ENCODE measurements around the gene RERE. TPM values are rescaled to one million over a fixed set of nuclear protein-coding genes. Genes with fewer than 3 reads are reported as not detected.
"Not testable (repeated sequence)": the region's sequence is repeated elsewhere in the genome, so short reads cannot be mapped to it uniquely, and the experiment has no call there.

RERE gene
- total RNA-seq, 1 donor from 2014 or later: 46.5 TPM

- DNase-seq (ENCODE audit: low read depth in 2 of 2): not testable (repeated sequence)
Observed at GRCh38 chr1:8611634-8612515, 205.6 kb downstream of the RERE start.

DNA sequence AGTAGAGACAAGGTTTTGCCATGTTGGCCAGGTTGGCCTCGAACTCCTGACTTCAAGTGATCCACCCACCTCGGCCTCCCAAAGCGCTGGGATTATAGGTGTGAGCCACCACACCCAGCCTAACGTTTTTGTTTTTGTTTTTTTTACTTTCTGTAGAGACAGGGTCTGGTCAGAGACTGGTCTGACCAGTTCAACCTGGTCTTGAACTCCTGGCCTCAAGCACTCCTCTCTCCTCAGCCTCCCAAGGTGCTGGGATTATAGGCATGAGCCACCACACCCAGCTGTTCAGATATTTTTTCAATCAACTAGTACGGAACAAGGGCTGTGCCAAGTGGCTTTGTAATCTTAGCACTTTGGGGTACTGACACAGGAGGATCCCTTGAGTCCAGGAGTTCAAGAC, 209.5 kb downstream of the RERE start:
- no peak for DNase-seq (ENCODE audit: low read depth in 2 of 2)

GRCh38 chr1:8604041-8604945, 213.1 kb downstream of the RERE start:
- no peak for DNase-seq (ENCODE audit: low read depth in 2 of 2)

GRCh38 chr1:8603220-8603616, 214.2 kb downstream of the RERE start:
- peak in 1 of 2 donors; percentile 60 for DNase-seq (ENCODE audit: low read depth in 2 of 2)

GRCh38 chr1:8602471-8603219, 214.8 kb downstream of the RERE start:
- no peak for DNase-seq (ENCODE audit: low read depth in 2 of 2)

- peak in 1 of 2 donors; percentile 84 for DNase-seq (ENCODE audit: low read depth in 2 of 2)
Observed at GRCh38 chr1:8600336-8600735, 217.1 kb downstream of the RERE start.

DNA sequence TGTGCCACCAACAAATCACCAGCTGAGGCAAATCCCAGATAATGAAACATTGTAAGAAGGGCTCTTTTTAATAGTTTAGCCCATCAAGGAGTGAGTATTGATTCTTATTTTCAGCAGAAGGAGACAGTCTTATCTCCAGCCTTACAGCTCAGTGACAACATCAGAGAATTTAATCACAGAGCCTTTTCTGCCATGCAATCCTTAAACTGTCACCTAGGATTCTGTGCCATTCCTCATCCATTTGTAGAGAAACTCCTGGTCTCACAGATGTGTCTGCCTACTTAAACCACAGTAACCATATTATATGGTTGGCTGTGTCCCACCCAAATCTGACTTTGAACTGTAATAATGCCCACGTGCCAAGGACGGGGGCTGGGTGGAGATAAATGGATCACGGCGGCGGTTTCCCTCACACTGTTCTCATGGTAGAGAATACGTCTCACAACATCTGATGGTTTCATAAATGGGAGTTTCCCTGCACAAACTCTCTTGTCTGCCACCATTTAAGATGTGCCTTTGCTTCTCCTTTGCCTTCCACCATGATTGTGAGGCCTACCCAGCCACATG, 217.7 kb downstream of the RERE start:
- DNase-seq (ENCODE audit: low read depth in 2 of 2): no peak

DNA sequence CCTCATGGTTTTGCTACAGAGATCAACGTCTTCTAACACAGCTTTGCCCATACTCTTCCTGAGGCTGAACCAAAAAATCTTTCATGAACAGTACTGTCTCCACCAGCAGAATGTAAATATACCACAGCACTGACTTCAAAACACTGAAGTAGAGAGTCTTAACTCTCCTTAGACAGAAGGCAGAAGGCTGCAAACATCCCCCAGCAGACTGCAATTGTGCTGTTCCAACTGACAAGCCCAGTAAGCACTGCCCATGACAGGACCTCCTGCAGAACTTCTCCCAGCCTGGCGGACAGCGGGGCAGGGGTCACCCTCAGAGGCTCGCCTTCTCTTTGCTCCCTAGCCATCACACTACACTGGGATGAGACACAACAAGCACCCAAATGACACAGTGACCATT, 218.7 kb downstream of the RERE start:
- DNase-seq (ENCODE audit: low read depth in 2 of 2): peak in 1 of 2 donors; percentile 22

DNA sequence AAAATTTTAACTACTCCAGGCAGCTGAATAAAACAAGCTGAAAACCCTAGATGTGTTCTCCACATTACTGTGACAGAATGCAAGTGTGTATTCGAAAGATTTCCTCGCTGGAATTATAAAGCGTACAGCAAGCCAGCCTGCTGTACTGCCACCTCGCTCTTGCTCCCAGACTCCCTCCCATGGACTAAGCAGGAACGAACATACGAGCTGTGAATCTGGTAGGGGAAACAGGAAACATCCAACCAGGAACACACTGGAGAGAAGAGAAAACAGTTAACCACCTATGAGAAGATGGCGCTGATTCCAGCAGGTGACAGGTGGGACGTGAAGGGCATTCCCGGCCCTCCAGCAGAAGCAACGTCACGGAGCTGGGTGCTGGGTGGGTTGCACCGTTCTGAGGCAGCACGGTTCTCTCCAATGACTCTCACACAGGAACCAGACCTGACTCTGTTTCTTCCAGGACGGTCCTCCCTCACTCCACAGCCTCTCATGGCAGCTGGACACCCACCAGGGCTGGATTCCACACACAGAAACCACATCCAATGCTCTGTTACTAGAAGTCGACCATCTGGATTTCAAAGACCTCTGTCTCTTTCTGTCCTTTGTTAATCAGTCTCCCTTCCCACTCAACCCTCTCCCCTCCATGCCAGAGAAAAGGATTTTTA, 219.2 kb downstream of the RERE start:
- DNase-seq (ENCODE audit: low read depth in 2 of 2): peak; percentile 72 to 81

GRCh38 chr1:8597455-8597854, 220.0 kb downstream of the RERE start:
- no peak for DNase-seq (ENCODE audit: low read depth in 2 of 2)

DNA sequence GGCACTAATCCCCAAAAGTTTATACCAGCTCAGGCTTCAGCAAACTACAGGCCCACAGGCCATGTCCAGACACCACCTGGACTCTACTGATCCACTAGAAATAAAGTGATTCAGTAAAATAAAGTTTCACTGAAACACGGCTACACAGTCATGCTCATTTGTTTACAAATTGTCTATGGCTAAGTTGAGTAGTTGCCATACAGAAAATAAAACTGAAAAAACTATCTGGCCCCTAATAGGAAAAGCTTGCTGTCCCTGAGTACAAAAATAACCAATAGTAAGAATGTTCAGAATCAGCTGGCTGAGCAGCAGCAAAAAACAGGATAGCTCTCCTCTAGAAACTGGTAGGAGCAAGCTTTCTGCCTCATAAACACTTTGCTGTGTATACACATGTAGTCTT, 221.5 kb downstream of the RERE start:
- no peak for DNase-seq (ENCODE audit: low read depth in 2 of 2)

DNA sequence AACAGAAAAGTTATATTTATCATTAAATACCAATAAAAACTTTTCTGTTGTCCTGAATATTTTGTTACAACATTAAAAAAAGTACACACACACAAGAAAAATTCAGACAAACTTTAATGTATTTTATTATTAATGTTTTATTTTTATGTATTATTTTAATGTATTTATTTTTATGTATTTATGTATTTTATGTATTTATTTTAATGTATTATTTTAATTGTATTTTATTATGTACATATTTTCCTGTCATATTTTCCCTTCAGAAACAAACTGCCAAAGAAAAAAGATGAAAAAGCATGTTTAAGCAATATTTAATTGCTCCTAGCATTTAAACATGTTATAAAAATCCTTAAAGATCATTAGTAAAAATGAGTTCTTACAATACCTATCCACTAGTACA, 222.1 kb downstream of the RERE start:
- no peak for DNase-seq (ENCODE audit: low read depth in 2 of 2)

GRCh38 chr1:8593292-8593691, 224.1 kb downstream of the RERE start:
- not testable (repeated sequence) for DNase-seq (ENCODE audit: low read depth in 2 of 2)

DNA sequence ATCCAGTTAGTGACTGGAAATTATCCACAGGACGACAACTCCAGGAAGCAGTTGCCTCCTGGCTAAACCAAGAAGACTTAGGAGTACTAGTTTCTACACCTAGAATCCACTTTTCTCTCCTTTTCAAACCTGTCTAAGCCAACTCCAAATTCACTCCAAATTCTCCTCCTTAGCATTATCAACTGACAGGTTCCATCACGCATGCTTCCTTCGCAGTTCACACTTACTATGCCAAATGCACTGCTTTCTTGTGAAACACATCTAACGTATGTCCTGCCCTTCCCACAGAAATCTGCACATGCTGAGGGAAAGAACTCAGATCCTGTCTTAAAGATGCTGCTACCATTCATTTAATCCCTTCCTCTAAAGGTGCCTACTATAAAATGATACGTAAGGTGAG, 225.9 kb downstream of the RERE start:
- no peak for DNase-seq (ENCODE audit: low read depth in 2 of 2)

DNA sequence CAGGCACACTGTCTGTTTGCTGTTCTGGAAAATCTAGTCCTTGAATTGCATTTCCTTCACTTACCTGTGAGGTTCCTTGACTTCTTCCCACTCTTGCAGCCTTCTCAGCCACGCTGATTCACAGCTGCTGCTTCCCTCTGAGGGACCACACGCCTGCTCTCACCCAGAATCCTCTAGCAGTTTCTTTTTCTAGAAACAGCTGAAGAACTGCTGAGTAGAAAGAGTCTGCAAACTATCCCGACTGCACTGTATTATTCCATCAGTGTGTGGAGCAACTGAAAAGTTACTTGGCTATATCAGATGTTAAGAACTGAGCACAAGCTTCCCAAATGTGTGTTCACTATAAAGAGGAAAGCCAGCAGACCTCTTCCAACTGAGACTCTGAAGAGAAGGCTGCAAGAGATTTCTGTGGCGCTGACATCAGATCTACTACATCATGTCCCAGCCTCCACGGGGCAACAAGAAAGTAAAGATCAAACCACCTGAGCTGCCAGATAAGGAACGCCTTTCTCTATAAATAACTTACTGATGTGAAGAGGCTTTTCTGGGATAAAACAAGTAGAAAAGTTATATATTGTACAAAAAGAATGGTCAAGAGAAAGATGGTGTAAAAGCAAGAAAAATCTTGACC, 226.6 kb downstream of the RERE start:
- no peak for DNase-seq (ENCODE audit: low read depth in 2 of 2)

DNA sequence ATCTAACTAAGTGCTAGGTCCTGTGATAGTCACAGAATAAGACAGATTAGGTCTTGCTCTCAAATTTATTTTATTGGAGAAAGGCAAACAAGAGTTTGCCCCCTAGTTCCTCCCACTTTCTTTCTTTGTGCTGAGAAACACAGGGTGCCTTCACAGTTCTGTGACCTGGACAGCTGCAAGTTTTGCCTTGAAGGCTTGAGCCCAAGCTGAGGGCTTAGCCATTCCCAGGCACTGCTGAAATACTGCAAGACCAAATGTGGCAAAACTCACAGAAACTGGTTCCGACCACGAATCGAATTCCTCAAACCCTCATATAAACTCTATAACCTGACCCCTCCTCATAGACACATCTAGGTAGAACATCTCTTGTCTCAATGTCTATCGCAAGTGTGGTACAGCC, 227.9 kb downstream of the RERE start:
- DNase-seq (ENCODE audit: low read depth in 2 of 2): no peak

DNA sequence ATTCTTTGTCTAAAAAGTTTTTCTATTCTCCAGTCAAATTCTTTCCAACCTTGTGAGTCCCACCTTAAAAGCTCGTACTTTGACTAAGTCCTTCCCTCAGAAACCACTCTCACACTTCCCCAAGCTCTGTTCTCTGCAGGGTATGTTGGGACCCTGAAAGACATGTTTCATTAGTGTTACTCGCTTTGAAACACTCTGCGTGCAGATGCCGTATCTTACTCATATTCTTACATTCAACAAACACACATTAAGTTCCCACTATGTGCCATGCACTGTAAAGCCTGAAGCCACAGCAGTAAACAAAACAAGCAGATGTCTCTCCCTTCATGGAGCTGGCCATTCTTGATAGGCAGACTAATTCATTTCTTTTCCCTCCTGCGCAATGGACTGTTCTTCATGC, 229.7 kb downstream of the RERE start:
- DNase-seq (ENCODE audit: low read depth in 2 of 2): no peak

GRCh38 chr1:8586438-8586837, 231.0 kb downstream of the RERE start:
- no peak for DNase-seq (ENCODE audit: low read depth in 2 of 2)

DNA sequence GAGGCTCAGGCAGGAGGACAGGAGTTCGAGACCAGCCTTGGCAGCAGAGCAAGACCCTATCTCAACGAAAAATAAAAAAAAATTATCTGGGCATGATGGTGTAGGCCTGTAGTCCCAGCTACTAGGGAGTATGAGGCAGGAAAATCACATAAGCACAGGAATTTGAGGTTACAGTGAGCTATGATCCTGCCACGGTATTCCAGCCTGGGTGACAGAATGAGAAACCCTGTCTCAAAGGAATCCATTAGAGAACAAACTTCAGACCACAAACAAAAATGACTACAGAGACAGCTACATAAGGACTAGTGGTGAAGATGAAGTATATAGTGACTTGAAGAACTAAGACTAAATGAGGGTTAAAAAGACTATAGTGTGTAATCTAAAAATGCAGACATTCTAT, 233.1 kb downstream of the RERE start:
- DNase-seq (ENCODE audit: low read depth in 2 of 2): no peak

DNA sequence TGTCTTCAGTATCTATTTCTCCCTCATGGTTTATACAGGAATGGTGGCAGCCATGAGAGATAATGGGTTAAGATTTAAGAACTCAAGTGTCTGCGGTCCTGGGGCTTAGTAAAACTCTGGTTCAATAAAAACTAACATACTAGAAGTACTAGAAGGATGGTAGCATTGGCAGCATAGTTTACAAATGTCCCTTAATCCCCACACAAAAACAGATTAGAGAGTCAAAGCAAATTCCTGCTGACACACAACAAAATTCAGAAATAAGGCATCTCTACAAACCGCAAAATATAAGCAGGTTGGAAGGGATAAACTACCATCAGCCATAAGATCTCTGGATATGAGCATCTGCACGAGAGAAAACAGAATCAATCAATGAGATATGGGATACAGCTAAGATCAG, 234.4 kb downstream of the RERE start:
- DNase-seq (ENCODE audit: low read depth in 2 of 2): no peak
